ENCODE measurements around the gene MRNIP. TPM values are rescaled to one million over a fixed set of nuclear protein-coding genes. Genes with fewer than 3 reads are reported as not detected.

The MRNIP gene
- total and polyA plus RNA-seq, 2 of the 4 experiments (the other 2 are of a cell fraction): 6.6 to 24.7 TPM

- no peak overlapping the region for H3K4me2 ChIP-seq (ENCODE audit: low read depth, low read length)
- ChIA-PET CTCF (no interaction called here), POLR2A (ENCODE audit: unreplicated experiment) (no interaction called here)
- no peak for TF ChIP-seq FOS (IDR thresholded peaks at IDR 0.05; ENCODE audit: low read depth, low read length)
- TF ChIP-seq SMC3 (IDR thresholded peaks at IDR 0.05; ENCODE audit: low read depth, low read length): no peak
- TF ChIP-seq CHD1 (IDR thresholded peaks at IDR 0.05; ENCODE audit: low read depth, low read length): no peak
- TF ChIP-seq RAD21 (IDR thresholded peaks at IDR 0.05; ENCODE audit: low read length): no peak
- no peak for TF ChIP-seq BHLHE40 (IDR thresholded peaks at IDR 0.05; ENCODE audit: low read depth, low read length)
- TF ChIP-seq RFX5 (IDR thresholded peaks at IDR 0.05; ENCODE audit: low read depth, low read length): no peak
- no peak for TF ChIP-seq MXI1 (IDR thresholded peaks at IDR 0.05; ENCODE audit: borderline replicate concordance, low read depth, low read length)
- no peak for TF ChIP-seq NFE2L2 (IDR thresholded peaks at IDR 0.05; ENCODE audit: low read depth, low read length)
- TF ChIP-seq RCOR1 (IDR thresholded peaks at IDR 0.05; ENCODE audit: insufficient replicate concordance, low read length): no peak
- no peak for TF ChIP-seq CEBPB (IDR thresholded peaks at IDR 0.05; ENCODE audit: low read depth, low read length)
- TF ChIP-seq POLR2A (IDR thresholded peaks at IDR 0.05; ENCODE audit: low read depth, low read length): no peak
- TF ChIP-seq, protein P1, sequence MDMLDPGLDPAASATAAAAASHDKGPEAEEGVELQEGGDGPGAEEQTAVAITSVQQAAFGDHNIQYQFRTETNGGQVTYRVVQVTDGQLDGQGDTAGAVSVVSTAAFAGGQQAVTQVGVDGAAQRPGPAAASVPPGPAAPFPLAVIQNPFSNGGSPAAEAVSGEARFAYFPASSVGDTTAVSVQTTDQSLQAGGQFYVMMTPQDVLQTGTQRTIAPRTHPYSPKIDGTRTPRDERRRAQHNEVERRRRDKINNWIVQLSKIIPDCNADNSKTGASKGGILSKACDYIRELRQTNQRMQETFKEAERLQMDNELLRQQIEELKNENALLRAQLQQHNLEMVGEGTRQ (IDR thresholded peaks at IDR 0.05; ENCODE audit: low read depth, low read length): no peak
- no peak for TF ChIP-seq MAFK (IDR thresholded peaks at IDR 0.05; ENCODE audit: low read depth, low read length)
- no peak for TF ChIP-seq CTCF (conservative IDR thresholded peaks at IDR 0.05; ENCODE audit: low read depth, low read length)
- TF ChIP-seq, protein P2, sequence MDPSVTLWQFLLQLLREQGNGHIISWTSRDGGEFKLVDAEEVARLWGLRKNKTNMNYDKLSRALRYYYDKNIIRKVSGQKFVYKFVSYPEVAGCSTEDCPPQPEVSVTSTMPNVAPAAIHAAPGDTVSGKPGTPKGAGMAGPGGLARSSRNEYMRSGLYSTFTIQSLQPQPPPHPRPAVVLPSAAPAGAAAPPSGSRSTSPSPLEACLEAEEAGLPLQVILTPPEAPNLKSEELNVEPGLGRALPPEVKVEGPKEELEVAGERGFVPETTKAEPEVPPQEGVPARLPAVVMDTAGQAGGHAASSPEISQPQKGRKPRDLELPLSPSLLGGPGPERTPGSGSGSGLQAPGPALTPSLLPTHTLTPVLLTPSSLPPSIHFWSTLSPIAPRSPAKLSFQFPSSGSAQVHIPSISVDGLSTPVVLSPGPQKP (IDR thresholded peaks at IDR 0.05; ENCODE audit: borderline replicate concordance, low read depth, low read length): no peak
- no peak for TF ChIP-seq MAZ (IDR thresholded peaks at IDR 0.05; ENCODE audit: borderline replicate concordance, low read depth, low read length)
- no peak overlapping the region for H3K9ac ChIP-seq (ENCODE audit: low read depth, low read length)
- H3K36me3 ChIP-seq (ENCODE audit: control insufficient read depth, insufficient read depth, low read length): peaks cover 65% of the 10 kb centered on the region
- no peak overlapping the region for H3K18ac ChIP-seq (ENCODE audit: low read depth, low read length)
- no peak overlapping the region for H3K14ac ChIP-seq (replicated peaks; ENCODE audit: low read depth, low read length)
- H4K8ac ChIP-seq (ENCODE audit: low read depth in 2 of 2, low read length in 2 of 2): no peak overlapping the region
- no peak overlapping the region for H2AFZ ChIP-seq (replicated peaks; ENCODE audit: low read length, poor library complexity)
- in situ Hi-C loops (cut with MboI; ENCODE audit: low sequenced_read_pairs) (no loop called here), dilution Hi-C loops (cut with HindIII; ENCODE audit: low sequenced_read_pairs, unreplicated experiment) (no loop called here), intact Hi-C loops (cut with micrococcal nuclease) (no loop called here)
- no peaks in the 10 kb centered on the region for H4K20me1 ChIP-seq (ENCODE audit: insufficient read depth, low read length)
- H3K27ac ChIP-seq (ENCODE audit: insufficient read depth, low read length): no peak overlapping the region
- H2AK5ac ChIP-seq (ENCODE audit: low read depth, low read length): no peak overlapping the region
- no peak overlapping the region for H2BK20ac ChIP-seq (ENCODE audit: low read depth, low read length)
- no peaks in the 10 kb centered on the region for H3K9me1 ChIP-seq (ENCODE audit: insufficient read depth, low read length)
- DNase-seq: no peak
- no peak overlapping the region for H2BK15ac ChIP-seq (ENCODE audit: low read depth, low read length)
- no peak overlapping the region for H3K56ac ChIP-seq (ENCODE audit: extremely low read depth, insufficient read depth, low read length)
- no peak overlapping the region for H2BK120ac ChIP-seq (ENCODE audit: low read depth, low read length)
- no peak overlapping the region for H3K23ac ChIP-seq (ENCODE audit: low read depth, low read length)
- H3K79me1 ChIP-seq (ENCODE audit: low read depth in 1 of 2, low read length in 2 of 2): no peaks in the 10 kb centered on the region; a peak in 2 of 4 replicates
- no peak overlapping the region for H4K5ac ChIP-seq (ENCODE audit: low read depth, low read length)
- H3K9me3 ChIP-seq (ENCODE audit: control insufficient read depth, insufficient read depth, low read length): no peaks in the 10 kb centered on the region
- BruUV-seq (replicated peaks): no TSS peak
- no peaks in the 10 kb centered on the region for H3K4me1 ChIP-seq (ENCODE audit: control insufficient read depth, insufficient read depth, low read length)
- no peak overlapping the region for H3K4me3 ChIP-seq (ENCODE audit: insufficient read depth, low read depth, low read length)
- H2BK5ac ChIP-seq (ENCODE audit: low read depth, low read length, poor library complexity, severe bottlenecking): no peak overlapping the region
- no peaks in the 10 kb centered on the region for H3K27me3 ChIP-seq (ENCODE audit: control insufficient read depth, insufficient read depth, low read length)
- no peak overlapping the region for H4K91ac ChIP-seq (ENCODE audit: insufficient read depth, low read depth, low read length)
- 60% methylated on average over 1 of the region's 3 CpGs; no CpG with 5 or more reads in 1 of the 2 experiments for WGBS, 2 experiments (ENCODE audit: extremely low coverage in 2 of 2, insufficient read length in 1 of 2)
- H2AK9ac ChIP-seq (replicated peaks; ENCODE audit: low read depth, low read length, poor library complexity): no peak overlapping the region
- no peak overlapping the region for H3K4ac ChIP-seq (ENCODE audit: low read depth, low read length)
- no peak for ATAC-seq (ENCODE audit: low read depth)
Measured at GRCh38 chr5:179876610-179876952, 18.0 kb upstream of the MRNIP start.

All from IMR-90 (cell line).